GM18873 (cell line): ENCODE data around the gene SUFU.

ENCODE experiments used
- ATAC-seq: cut with Tn5 transposase; IDR thresholded peaks from one replicate; pipeline ENCODE4 v1.9.1; 2021; ENCODE audit warnings: mild to moderate bottlenecking, moderate library complexity, moderate number of reproducible peaks; ENCODE audit not compliant: unreplicated experiment, low FRiP score

Gene SUFU

GRCh38 chr10:102545265-102545871 lies 41.6 kb downstream of the SUFU start:
- no peak for ATAC-seq

- ATAC-seq, result no peak
Observed at GRCh38 chr10:102545997-102546396, 42.2 kb downstream of the SUFU start.

GRCh38 chr10:102546606-102547320 lies 43.0 kb downstream of the SUFU start:
- no peak for ATAC-seq

GRCh38 chr10:102549549-102549948 lies 45.8 kb downstream of the SUFU start:
- ATAC-seq, result no peak

GRCh38 chr10:102550636-102551210 lies 47.0 kb downstream of the SUFU start:
- ATAC-seq, result no peak

- no peak for ATAC-seq
Observed at GRCh38 chr10:102552533-102552932, 48.8 kb downstream of the SUFU start.

- no peak for ATAC-seq
Observed at GRCh38 chr10:102553771-102554170, 50.0 kb downstream of the SUFU start.

- ATAC-seq, result no peak
Observed at GRCh38 chr10:102554531-102554930, 50.8 kb downstream of the SUFU start.

GRCh38 chr10:102555781-102556328 lies 52.1 kb downstream of the SUFU start:
- no peak for ATAC-seq

GRCh38 chr10:102557569-102557968 lies 53.8 kb downstream of the SUFU start:
- no peak for ATAC-seq

- no peak for ATAC-seq
Observed at GRCh38 chr10:102559764-102560163, 56.0 kb downstream of the SUFU start.

- no peak for ATAC-seq
Observed at GRCh38 chr10:102564209-102564834, 60.5 kb downstream of the SUFU start.

- ATAC-seq, result no peak
Observed at GRCh38 chr10:102565793-102566192, 62.0 kb downstream of the SUFU start.

GRCh38 chr10:102578782-102579181 lies 75.0 kb downstream of the SUFU start:
- no peak for ATAC-seq

- no peak for ATAC-seq
Observed at GRCh38 chr10:102579328-102579727, 75.6 kb downstream of the SUFU start.

- no peak for ATAC-seq
Observed at GRCh38 chr10:102580230-102580629, 76.5 kb downstream of the SUFU start.

GRCh38 chr10:102581401-102581800 lies 77.6 kb downstream of the SUFU start:
- no peak for ATAC-seq

- ATAC-seq, result no peak
Observed at GRCh38 chr10:102581981-102582580, 78.3 kb downstream of the SUFU start.

- ATAC-seq, result no peak
Observed at GRCh38 chr10:102583435-102584417, 80.0 kb downstream of the SUFU start.

GRCh38 chr10:102585026-102585425 lies 81.3 kb downstream of the SUFU start:
- ATAC-seq, result no peak
